CD4-positive, alpha-beta T cell treated with Interleukin-21 for 1 hour (primary cell): ENCODE data around the gene TPPP.

ENCODE experiments used
- DNase-seq: peaks from one replicate; pipeline ENCODE4 v3.0.0-alpha.2; 2020

Gene TPPP

GRCh38 chr5:664343-664993, 28.7 kb downstream of the TPPP start:
- DNase-seq, result no peak

GRCh38 chr5:663436-664342, 29.5 kb downstream of the TPPP start:
- no peak for DNase-seq

GRCh38 chr5:662751-663435, 30.3 kb downstream of the TPPP start:
- no peak for DNase-seq

GRCh38 chr5:661891-662750, 31.0 kb downstream of the TPPP start:
- DNase-seq, result no peak

- no peak for DNase-seq
Measured at GRCh38 chr5:660491-661030, 32.6 kb downstream of the TPPP start.

GRCh38 chr5:659496-660263, 33.5 kb downstream of the TPPP start:
- DNase-seq, result no peak

GRCh38 chr5:658103-658502, 35.0 kb downstream of the TPPP start:
- no peak for DNase-seq

- DNase-seq, result no peak
Measured at GRCh38 chr5:657570-657969, 35.6 kb downstream of the TPPP start.

- no peak for DNase-seq
Measured at GRCh38 chr5:655406-655805, 37.7 kb downstream of the TPPP start.

GRCh38 chr5:654071-654778, 38.9 kb downstream of the TPPP start:
- no peak for DNase-seq

- no peak for DNase-seq
Measured at GRCh38 chr5:652773-653350, 40.3 kb downstream of the TPPP start.

GRCh38 chr5:652023-652515, 41.1 kb downstream of the TPPP start:
- DNase-seq, result no peak

- DNase-seq, result no peak
Measured at GRCh38 chr5:651296-652022, 41.7 kb downstream of the TPPP start.

- DNase-seq, result no peak
Measured at GRCh38 chr5:647727-648126, 45.4 kb downstream of the TPPP start.

GRCh38 chr5:647311-647710, 45.8 kb downstream of the TPPP start:
- DNase-seq, result no peak

GRCh38 chr5:646396-647201, 46.6 kb downstream of the TPPP start:
- DNase-seq, result no peak

GRCh38 chr5:645421-645820, 47.7 kb downstream of the TPPP start:
- no peak for DNase-seq

- DNase-seq, result no peak
Measured at GRCh38 chr5:644971-645370, 48.2 kb downstream of the TPPP start.

- no peak for DNase-seq
Measured at GRCh38 chr5:644509-644908, 48.6 kb downstream of the TPPP start.
